Adrenal gland (tissue), 5 donors: ENCODE measurements around the gene DCPS.

ENCODE experiments used
- CTCF ChIP-seq, 6 experiments: fragments of 450-650 bp in 4 of 6; fragments of 200-600 bp in 2 of 6; sonication (generic) in 1 of 6; IDR thresholded peaks; 1 replicate in 5 of 6; 2 replicates in 1 of 6; pipeline versions ENCODE4 v1.5.1 to v1.8.0; 2016 to 2021; ENCODE audit warnings: antibody characterized with exemption in 6 of 6, mild to moderate bottlenecking in 2 of 6, moderate library complexity in 1 of 6
- POLR2A ChIP-seq, 2 donors: fragments of 450-650 bp; IDR thresholded peaks; one replicate each; pipeline ENCODE4 v1.6.1; 2017; ENCODE audit warnings: antibody characterized with exemption in 2 of 2, mild to moderate bottlenecking in 2 of 2, moderate library complexity in 1 of 2
- donor health status: DM: no; HTN: no; CAD: no.

DNA sequence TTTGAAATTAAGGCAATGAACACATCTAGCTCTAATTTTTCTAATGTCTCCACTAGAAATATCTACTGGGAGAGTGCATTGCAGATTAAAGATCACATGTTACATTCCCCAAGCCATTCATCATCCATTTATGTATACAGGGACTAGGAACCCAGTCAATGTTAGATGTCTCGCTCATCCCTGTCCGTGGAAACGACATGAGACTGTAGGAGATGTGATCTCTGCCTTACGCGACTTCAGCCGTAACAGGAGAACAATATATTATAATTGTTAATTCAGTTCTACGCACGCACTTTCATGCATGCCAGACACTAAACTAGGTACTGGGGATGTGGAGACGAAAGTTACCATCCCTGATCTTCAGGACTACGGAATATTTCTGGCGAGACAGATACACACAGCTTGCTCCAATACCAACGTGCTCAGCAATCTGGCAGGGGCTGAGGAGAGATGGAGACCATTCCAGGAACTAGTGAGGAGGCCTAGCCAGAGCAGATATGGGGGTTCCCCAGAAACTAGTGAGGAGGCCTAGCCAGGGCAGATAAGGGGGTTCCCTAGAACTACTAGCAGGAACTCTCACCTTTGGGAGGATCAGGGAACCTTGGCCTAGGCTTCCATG, 706 bp downstream of the DCPS start:
- TF ChIP-seq CTCF (IDR thresholded peaks at IDR 0.05) (no peak), POLR2A (IDR thresholded peaks at IDR 0.05) (no peak)
